ENCODE measurements around the gene ASPHD2.

The ASPHD2 gene

DNA sequence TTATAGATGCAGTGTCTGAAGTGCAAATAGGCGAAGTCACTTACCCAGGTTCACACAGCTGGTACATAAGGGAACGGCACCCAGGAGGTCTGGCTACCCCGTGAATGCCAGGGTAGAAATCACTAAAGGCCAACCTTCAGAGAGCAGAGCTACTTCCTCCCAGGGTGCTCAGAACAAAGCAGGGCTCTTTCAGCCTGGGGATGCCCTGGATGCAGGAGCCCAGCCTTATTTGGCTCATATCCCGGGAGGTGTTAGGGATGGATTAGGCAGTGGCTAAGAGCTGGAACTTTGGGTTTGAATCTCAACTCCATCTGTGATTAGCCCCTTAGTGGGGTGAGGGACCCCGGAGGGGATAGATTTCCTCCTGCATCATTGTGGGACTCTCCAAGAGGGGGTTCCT is 33.1 kb upstream of the ASPHD2 start:
- Histone ChIP-seq H3K4me2 (ENCODE audit: low read length) (no peak overlapping the region), H3K27me3 (ENCODE audit: insufficient read depth, low read length) (no peaks in the 10 kb centered on the region; the same call in 1 of the 2 replicates), H3K27ac (ENCODE audit: low read depth, low read length, poor library complexity, severe bottlenecking) (no peak overlapping the region), H4K20me1 (ENCODE audit: insufficient read depth, low read length) (no peaks in the 10 kb centered on the region), H3K36me3 (ENCODE audit: insufficient read depth, low read length) (no peaks in the 10 kb centered on the region), H3K9ac (ENCODE audit: low read length) (no peak overlapping the region), H3K9me2 (ENCODE audit: low read depth, low read length) (no peaks in the 10 kb centered on the region), H3F3A (ENCODE audit: insufficient read depth, low read length) (no peaks in the 10 kb centered on the region), H3K9me3 (ENCODE audit: low read length) (no peaks in the 10 kb centered on the region), H3K79me2 (ENCODE audit: insufficient read depth, low read length) (no peaks in the 10 kb centered on the region), H2AFZ (ENCODE audit: low read length) (no peak overlapping the region), H3K4me1 (ENCODE audit: insufficient read depth, low read length, severe bottlenecking) (peaks cover 5% of the 10 kb centered on the region), H3K4me3 (ENCODE audit: low read depth, low read length, poor library complexity, severe bottlenecking) (no peak overlapping the region)
- TF ChIP-seq CTCF (IDR thresholded peaks at IDR 0.05; ENCODE audit: low read length) (no peak), EZH2 (IDR thresholded peaks at IDR 0.05; ENCODE audit: borderline replicate concordance, low read length) (no peak)

DNA sequence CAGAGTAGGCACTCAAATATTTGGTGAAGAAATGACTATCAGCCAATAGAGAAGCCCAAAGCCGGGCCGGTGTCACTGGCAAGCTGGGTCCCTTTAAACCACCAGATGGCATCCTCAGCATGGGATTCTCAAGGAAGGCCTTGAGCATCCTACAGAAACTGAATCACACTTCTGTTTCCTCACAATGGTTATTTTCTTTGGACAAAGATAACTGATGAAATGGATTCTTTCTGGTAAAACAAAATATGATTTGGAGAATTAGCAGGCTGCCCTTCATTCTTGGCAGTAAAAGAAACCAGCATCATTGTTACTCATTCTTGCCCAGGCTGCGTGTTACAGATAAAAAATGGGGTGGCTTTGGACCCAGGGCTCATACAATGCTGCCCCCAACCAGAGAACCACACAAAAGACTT is 30.3 kb upstream of the ASPHD2 start:
- no peaks in the 10 kb centered on the region for H3K79me2 ChIP-seq (ENCODE audit: insufficient read depth, low read length)

GRCh38 chr22:26399289-26399688 is 29.8 kb upstream of the ASPHD2 start:
- H2AFZ ChIP-seq (ENCODE audit: low read length) = no peak overlapping the region
- H3K36me3 ChIP-seq (ENCODE audit: insufficient read depth, low read length) = no peaks in the 10 kb centered on the region
- H3K79me2 ChIP-seq (ENCODE audit: insufficient read depth, low read length) = no peaks in the 10 kb centered on the region

More for the DNA sequence above, 30.3 kb upstream of the ASPHD2 start:
- Histone ChIP-seq H3K4me3 (ENCODE audit: low read depth, low read length, poor library complexity, severe bottlenecking) (no peak overlapping the region), H3K4me2 (ENCODE audit: low read length) (no peak overlapping the region), H3K27ac (ENCODE audit: low read depth, low read length, poor library complexity, severe bottlenecking) (no peak overlapping the region), H3K9me3 (ENCODE audit: low read length) (no peaks in the 10 kb centered on the region), H3F3A (ENCODE audit: insufficient read depth, low read length) (no peaks in the 10 kb centered on the region), H3K9ac (ENCODE audit: low read length) (no peak overlapping the region), H4K20me1 (ENCODE audit: insufficient read depth, low read length) (no peaks in the 10 kb centered on the region), H3K9me2 (ENCODE audit: low read depth, low read length) (no peaks in the 10 kb centered on the region), H2AFZ (ENCODE audit: low read length) (no peak overlapping the region), H3K36me3 (ENCODE audit: insufficient read depth, low read length) (no peaks in the 10 kb centered on the region), H3K27me3 (ENCODE audit: insufficient read depth, low read length) (no peaks in the 10 kb centered on the region; the same call in 1 of the 2 replicates), H3K4me1 (ENCODE audit: insufficient read depth, low read length, severe bottlenecking) (peaks cover 5% of the 10 kb centered on the region)
- TF ChIP-seq CTCF (IDR thresholded peaks at IDR 0.05; ENCODE audit: low read length) (peak; percentile 81), EZH2 (IDR thresholded peaks at IDR 0.05; ENCODE audit: borderline replicate concordance, low read length) (no peak)

More at GRCh38 chr22:26399289-26399688, 29.8 kb upstream of the ASPHD2 start:
- Histone ChIP-seq H3K4me2 (ENCODE audit: low read length) (no peak overlapping the region), H4K20me1 (ENCODE audit: insufficient read depth, low read length) (no peaks in the 10 kb centered on the region), H3F3A (ENCODE audit: insufficient read depth, low read length) (no peaks in the 10 kb centered on the region), H3K4me1 (ENCODE audit: insufficient read depth, low read length, severe bottlenecking) (peaks cover 5% of the 10 kb centered on the region), H3K9ac (ENCODE audit: low read length) (no peak overlapping the region), H3K9me2 (ENCODE audit: low read depth, low read length) (no peaks in the 10 kb centered on the region), H3K9me3 (ENCODE audit: low read length) (no peaks in the 10 kb centered on the region), H3K4me3 (ENCODE audit: low read depth, low read length, poor library complexity, severe bottlenecking) (no peak overlapping the region), H3K27me3 (ENCODE audit: insufficient read depth, low read length) (no peaks in the 10 kb centered on the region), H3K27ac (ENCODE audit: low read depth, low read length, poor library complexity, severe bottlenecking) (no peak overlapping the region)
- no peak for TF ChIP-seq EZH2 (IDR thresholded peaks at IDR 0.05; ENCODE audit: borderline replicate concordance, low read length)
- no peak for TF ChIP-seq CTCF (IDR thresholded peaks at IDR 0.05; ENCODE audit: low read length)

Measured in OCI-LY1 (cell line).